HG03571 (cell line): Measurements from ENCODE around the gene NTN5.
"Not testable (repeated sequence)": the region's sequence is repeated elsewhere in the genome, so short reads cannot be mapped to it uniquely, and the experiment has no call there.

Experiments
- ATAC-seq: cut with Tn5 transposase; IDR thresholded peaks from one replicate; pipeline ENCODE4 v1.9.1; 2021; ENCODE audit not compliant: unreplicated experiment

The NTN5 gene

DNA sequence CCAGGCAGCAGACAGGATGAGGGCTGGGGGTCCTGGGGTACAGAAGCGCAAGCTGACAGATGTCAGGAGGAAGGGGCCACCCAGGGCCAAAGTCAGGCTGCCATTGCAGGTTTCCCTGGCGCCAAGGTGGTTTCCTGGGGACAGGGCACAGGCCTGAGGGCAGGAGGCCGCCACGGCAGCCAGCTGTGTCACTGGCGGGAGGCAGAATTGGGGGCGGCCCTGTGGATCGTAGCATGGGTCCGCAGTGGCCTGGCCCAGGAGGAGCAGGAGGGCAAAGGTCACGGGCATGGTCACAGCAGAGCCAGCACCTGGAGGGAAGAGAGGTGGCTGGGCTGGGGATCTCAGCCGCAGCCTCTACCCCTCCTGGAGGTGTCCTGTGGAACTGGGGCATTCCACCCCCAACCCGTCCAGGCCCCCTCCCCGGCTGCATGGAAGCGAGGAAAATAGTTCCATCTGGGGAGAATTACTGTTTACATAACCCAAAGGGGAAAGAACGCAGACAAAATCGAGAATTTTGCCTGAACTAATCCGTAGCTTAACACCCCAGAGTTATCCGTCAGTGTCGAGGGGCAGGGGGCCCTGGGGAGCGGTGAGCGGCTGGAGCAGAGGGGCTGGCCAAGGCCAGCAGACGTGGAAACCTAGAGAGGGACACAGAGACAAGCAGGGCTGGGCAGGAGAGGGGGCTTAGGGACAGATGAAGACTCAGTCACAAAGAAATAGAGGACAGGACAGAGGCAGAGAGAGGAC lies 1.9 kb downstream of the NTN5 start:
- no peak for ATAC-seq

DNA sequence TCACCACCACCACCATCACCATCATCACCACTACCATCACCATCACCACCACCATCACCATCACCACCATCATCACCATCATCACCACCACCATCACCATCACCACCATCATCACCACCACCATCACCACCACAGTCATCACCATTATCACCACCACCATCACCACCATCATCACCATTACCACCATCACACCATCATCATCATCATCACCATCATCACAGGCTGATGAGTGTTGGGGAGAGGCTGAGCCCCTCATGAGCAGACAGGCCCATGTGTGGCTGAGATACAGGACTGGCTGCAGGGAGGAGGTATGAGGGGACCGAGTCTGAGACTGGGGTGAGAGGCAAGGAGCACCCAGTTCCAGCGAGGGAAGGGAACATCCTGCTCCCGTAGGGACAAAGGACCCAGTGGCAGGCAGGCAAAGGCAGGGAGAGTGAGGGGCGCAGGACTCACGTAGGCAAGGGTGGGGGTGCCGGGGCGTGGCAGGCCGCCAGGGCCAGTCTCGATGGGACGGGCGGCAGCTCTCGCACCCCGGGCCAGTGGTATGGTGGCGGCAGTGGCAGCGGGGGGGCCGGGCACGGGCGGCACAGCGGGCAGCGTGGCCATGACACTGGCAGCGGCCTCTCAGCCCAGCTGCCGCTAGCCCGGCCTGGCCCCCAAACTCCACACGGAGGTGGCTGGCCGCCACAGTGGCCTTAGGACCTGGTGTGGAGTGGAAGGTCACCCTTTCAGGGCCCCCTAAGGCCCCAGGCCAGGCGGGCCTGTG lies 2.7 kb downstream of the NTN5 start:
- ATAC-seq = no peak

DNA sequence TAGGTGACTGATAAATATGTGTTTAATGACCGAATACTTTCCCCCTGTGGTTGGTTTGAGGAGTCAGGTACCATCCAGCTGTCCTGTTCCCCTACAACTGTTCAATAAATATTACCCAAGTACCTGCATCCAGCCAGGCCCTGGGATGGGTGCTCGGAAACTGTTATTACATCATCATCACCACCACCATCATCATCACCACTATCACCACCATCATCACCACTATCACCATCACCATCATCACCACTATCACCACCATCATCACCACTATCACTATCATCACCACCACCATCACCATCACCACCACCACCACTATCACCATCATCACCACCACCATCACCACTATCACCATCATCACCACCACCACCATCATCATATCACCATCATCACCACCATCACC lies 4.1 kb downstream of the NTN5 start:
- ATAC-seq = no peak

DNA sequence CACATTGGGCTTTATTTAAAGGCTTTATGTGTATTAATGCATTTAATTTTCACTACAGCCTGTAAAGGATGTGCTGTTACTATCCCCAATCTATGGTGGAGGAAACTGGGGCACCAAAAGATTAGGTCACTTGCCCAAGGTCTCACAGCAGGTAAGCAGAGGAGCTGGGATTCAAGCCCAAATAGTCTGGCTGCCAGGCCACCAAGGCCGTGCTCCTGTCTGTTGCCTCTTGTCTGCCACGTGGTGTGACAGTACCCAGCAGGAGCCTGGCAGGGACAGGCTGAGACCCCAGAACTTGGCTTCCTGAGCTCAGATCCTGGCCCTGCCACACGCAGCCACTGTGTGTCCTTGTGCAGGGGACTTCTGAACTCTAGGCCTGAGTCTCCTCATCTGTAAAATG lies 4.5 kb downstream of the NTN5 start:
- no peak for ATAC-seq

DNA sequence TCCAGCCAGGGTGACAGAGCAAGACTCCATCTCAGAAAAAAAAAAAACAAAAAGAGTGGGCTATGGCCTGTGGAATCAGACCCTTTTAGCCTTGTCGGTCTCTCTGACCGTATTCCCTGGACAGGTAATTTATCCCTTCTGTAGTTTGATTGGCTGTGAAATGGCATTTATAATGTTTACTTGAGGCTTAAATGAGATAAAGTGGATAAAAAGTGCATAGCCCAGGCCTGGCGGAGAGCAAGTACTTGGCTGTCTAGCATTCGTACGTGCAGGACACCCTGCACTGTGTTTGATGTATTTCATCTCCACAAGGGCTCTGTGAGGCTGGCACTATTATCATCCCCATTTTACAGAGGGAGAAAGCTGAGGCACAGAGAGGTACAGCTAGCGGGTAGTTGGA lies 7.0 kb downstream of the NTN5 start:
- no peak for ATAC-seq

DNA sequence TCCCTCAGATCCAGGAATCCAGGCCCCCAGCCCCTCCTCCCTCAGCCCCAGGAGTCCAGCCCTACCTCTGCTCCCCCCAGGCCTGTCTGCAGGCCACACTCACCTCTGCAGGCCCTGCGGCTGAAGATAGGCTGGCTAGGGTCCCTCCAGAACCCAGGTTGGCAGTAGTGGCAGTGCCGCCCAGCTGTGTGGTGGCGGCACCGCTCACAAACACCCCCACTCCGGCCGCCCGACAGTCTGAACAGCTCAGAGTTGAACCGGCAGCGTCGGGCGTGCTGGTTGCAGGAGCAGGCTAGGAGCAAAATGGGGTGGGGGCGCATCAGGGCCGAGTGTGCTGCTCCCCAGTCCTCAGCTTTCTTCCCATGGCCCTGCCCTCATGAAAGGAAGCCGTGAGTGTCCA lies 8.3 kb downstream of the NTN5 start:
- ATAC-seq = no peak

DNA sequence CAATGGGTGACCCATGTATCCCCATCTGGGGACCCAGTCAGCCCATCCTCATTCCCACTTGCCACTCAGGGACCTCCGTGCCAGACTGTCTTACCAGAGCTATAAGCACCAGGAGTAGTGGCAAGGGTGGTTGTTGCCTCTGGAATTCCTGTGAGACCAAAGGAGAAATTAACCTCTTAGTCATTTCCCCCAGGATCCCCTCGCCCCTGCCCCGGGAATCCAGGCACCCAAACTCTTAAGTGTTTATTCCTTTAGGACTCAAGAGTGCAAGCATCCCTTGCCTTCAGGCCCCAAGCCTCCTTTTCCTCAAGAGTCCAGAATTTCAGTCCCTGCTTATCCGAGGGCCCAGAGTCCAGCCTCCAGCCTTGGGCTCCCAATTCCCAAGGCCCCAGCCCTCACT lies 9.2 kb downstream of the NTN5 start:
- ATAC-seq = no peak

DNA sequence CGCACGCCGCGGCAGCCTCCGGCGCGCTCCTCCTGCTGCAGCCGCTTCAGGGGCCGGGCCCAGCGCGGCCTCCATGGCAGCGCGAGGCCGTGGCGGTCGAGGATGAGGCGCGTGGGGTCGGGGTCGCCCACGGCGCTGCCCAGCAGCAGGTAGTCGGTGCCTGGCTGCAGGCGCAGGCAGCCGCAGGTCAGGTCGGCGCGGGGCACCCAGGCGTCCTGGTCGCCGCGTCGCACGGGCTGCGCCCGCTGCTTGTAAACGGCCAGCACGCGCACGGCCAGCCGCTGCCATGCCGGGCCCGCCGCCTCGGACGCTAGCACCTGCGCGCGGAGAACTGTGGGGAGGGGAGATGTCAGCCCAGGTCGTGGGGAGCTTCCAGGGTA lies 11.1 kb downstream of the NTN5 start:
- ATAC-seq = no peak

DNA sequence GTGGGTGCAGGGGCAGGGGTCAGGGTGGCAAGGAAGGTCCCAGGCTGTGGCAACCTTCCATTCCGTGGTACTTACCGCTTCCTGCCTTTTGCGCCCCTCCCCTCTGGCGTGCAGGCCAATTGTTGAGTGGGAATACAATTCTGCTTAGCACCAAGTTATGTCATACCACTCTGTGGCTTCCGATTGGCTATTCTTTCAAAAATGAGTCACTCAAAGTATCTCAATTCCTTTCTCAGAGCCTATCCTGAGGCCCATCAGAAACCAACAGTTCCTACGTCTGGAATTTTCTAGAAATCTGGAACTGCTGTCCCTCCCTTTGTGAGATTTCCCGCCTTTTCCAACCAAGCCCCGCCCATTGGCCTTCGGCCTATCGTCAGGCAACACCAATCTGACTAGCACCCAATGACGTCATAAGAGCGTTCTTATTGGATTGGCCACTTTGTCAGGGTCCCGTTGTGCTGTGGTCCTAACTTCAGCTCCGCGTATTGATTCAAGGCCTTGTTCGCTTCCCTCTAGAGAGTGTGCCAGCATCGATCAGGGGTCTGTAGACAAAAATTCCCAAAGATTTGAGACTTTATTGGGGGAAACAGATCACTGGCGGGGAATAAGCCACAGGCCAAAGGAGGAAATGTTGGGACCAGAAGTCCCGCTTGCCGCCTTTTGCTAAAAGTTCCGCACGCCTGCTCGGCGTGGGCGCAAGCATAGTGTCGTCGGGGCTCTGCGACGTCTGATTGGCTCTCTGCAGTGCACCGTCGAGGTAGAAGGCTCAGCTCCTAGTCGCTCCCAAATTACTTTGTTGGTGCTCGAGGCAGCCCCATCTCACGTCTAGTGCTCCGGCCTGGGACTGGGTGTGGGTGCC lies 11.7 kb downstream of the NTN5 start:
- ATAC-seq = peak; percentile 65

DNA sequence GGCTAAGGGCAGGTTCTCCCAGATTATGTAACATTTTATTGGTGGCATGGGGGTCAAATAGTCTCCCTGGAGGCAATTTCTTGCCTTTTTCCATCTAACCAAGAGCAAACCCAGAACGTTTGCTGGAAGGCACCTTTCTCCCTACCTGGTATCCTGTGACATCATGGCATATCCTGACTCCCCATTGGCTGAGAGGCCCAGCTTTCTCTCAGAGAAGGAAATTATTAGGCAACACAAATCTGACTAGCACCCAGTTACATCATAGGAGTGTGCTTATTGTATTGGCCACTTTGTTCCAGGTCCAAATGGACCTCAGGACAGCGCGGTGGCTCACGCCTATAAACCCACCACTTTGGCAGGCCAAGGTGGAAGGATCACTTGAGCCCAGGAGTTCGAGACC lies 13.0 kb downstream of the NTN5 start:
- no peak for ATAC-seq

DNA sequence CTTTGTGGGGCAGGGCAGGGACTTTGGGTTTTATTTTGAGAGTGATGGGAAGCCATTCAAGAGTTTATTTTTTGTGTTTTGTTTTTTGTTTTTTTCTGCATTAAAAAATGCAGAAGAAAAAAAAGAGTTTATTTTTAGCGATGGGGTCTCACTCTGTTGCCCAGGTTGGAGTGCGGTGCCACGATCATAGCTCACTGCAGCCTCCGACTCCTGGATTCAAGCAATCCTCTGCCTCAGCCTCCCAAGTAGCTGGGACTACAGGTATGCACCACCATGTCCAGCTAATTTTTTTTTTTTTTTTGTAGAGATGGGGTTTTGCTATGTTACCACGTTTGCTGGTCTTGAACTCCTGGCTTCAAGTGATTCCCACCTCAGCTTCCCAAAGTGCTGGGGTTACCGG lies 14.3 kb downstream of the NTN5 start:
- ATAC-seq = no peak

DNA sequence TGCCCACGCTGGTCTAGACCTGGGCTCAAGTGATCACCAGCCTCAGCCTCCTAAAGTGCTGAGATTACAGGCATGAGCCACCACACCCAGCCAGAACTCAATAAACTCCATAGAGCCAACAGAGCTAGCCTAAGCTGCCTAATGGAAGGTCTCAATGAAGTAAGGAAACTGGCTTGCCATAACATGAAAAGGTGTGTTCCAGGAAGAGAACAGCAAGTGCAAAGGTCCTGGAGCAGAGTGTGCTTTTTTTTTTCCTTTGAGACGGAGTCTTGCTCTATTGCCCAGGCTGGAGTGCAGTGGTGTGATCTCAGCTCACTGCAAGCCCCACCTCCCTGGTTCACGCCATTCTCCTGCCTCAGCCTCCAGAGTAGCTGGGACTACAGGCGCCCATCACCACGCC lies 15.0 kb downstream of the NTN5 start:
- ATAC-seq = not testable (repeated sequence)

DNA sequence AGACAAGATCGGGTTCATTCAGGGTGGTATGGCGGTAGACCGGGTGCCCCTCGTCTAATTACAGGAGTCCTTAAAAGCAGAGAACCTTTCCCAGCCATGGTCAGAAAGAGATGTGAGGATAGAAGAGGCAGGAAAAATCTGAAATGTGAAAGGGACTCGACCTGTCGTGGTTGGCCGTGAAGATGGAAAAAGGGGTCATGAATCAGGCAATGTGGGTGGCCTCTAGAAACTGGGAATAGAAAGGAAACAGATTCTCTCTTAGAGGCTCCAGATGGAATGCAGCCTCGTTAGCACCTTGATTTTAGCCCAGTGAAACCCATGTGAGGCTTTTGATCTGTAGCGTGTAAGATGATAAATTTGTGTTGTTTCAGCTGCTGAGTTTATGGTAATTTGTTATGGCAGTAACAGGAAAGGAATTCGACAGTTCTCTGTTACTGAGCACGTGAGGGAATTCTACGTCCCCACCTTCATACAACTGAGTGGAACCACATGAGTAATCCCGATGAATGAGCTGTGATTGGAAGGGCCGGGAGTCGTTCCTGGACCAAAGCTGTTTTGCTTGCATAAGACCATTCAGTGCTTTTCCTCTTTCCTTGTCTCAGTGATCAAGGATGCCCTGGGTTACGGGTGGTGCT lies 15.9 kb downstream of the NTN5 start:
- ATAC-seq = no peak

DNA sequence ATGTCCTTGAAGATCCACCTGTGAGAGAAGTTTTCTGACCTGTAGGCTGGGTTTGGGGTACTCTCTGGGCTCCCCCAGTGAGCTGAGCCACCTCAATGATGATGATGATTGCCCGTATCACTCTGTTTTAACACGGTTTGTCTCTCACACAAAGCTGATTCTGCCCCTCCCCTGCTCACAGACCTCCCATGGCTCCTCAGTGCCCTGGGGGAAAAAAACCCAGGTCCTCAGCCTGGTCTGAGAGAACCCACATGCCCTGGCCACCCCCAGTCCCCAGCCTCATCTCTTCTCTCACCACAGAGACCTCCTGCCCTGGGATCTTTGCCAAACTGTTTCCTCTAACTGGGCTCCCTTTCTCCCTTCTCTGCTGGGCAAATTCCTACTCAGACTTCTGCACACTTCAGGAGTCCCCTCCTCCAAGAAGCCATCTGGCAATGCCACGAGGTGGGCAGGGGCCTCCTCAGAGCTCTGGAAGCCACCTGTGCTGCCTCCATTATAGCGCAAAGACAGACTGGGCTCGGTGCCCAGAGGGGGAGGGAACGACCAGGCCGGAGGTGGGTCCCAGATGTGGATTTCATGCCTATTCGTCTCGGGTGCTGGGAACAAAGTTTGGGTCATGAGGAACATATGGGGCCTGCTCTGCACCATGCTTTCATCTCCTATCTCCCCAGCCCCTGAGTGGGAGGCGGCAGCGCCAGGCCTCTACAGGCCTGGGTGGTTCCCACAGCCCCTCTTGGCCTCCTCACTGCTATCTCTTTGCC lies 18.3 kb downstream of the NTN5 start:
- no peak for ATAC-seq

DNA sequence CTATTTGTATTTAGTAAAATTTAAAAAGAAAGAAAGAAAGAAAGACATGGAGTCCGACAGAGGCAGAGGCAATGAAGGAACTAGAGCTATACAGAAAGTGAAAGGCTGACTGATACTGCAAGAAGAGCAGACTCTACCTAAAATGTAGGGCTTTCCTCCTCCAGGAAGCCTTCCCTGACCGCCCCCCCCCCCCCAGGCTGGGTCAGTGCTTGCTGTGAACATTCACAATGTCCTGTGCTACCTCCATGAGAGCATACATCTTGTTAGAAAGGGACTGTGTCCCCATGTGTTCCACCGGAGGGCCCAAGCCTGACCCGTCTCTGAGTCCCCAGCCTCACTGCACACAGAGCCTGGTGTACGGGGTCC lies 21.2 kb downstream of the NTN5 start:
- no peak for ATAC-seq

DNA sequence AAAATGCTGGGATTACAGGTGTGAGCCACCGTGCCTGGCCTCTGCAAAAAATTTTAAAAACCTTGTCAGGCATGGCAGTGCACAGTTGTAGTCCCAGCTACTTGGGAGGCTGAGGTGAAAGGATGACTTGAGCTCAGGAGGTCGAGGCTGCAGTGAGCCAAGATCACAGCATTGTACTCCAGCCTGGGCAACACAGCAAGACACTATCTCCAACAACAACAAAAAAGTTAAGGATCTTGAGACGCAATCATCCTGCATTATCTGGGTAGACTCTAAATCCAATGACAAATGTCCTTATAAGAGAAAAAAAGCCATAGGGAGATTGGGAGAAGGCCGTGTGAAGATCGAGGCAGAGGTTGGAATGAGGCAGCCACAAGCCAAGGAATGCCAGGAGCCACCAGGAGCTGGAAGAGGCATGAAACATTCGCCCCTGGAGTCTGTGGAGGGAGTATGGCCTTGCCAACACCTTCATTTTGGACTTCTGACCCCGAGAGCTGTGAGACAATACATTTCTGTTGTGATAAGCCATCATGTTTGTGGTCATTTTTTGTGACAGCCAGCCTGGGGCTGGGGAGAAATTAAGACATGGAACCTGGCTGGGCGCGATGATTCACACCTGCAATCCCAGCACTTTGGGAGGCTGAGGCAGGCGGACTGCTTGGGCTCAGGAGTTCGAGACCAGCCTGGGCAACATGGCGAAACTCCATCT lies 21.7 kb downstream of the NTN5 start:
- no peak for ATAC-seq

DNA sequence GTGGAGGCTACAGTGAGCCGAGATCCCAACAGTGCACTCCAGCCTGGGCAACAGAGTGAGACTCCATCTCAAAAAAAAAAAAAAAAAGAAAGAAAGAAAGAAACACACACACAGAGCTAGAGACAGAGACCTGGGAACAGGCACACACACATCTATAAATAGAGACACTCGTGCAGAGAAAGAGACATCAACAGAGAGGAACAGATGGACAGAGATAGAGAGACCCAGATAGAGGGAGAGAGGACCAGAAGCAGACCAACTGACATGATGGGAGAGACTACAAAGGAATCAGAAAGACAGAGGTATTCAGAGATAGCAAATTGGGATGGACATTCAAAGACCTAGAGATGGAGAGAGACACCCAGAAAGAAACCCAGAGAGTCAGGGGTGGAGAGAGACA lies 24.7 kb downstream of the NTN5 start:
- no peak for ATAC-seq

DNA sequence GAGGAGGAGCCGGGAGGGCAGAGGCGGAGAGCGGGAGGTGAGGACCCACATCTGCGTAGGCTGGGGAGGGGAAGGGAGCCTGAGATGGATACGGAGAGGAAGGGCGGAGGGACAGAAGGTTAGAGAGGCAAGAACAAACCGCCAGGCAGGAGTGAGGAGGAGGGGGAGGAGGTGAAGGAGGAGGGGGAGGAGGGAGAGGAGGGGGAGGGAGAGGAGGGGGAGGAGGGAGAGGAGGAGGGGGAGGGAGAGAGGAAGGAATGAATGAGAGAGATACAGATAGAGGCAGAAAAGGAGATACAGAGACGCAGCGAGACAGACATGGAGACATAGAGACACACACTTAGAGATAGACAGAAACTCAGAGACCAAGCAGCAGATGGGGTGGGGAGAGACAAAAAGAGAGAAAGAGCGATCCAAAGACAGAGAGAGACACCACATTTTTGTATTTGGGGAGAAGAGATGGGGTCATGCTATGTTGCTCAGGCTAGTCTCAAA lies 26.0 kb downstream of the NTN5 start:
- ATAC-seq = no peak

DNA sequence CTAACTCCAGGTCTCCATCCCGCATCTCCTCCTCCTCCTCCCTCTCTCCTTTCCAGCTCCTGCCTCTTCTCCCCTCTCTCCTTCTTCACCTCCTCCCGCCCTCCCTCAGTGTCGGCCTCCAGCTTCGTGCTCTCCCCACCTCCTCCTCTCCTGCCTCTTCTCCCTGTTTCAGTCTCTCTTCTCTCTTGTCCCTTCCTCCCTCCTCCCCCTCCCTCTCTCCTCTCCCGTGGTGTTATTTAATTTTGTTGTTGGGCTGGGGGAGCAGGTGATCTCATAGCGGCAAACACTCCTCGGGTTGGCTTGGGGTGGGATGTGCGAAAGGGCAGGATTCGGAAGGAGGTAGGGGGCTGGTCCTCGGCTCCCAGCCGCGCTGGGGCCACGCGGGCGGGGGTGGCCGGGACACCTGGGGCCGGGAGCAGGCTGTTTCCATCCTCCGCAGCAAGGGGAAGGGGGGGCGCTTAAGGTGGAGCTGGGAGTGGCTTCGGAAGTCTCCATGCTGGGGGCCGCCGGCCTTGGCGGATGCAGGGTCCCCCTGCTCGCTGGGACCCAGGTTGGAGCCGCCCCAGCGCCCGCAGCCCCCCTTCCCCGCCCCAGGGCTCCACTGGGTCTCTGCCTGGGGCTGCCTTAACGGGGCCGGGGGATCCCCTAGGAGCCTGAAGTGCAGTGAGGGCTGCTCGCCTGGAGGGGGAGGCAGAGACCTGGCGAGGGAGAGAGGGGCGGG lies 26.7 kb downstream of the NTN5 start, which contains the start of gene CA11:
Gene CA11 (minus strand): TSS at position 187 of the 721 bp plus-strand sequence. CDS start 555 bp downstream, outside the sequence.
- peak; percentile 75 for ATAC-seq
